Measurements from ENCODE around the gene SULT4A1. TPM values are rescaled to one million over a fixed set of nuclear protein-coding genes. Genes with fewer than 3 reads are reported as not detected.
A peak's percentile ranks its signal among the peaks of the same experiment; 100 is the strongest.

Gene SULT4A1
- total RNA-seq, 4 donors from 2014 or later: not detected

GRCh38 chr22:43818981-43819380 is 43.3 kb downstream of the SULT4A1 start:
- Histone ChIP-seq H3K27ac (no peak overlapping the region), H3K9me3 (no peaks in the 10 kb centered on the region), H3K27me3 (no peaks in the 10 kb centered on the region), H3K4me3 (replicated peaks in 1 of 3) (no peak overlapping the region), H3K4me1 (no peaks in the 10 kb centered on the region), H3K36me3 (no peaks in the 10 kb centered on the region)
- DNase-seq: no peak
- 89 to 91% methylated on average over 8 to 11 of the region's 11 CpGs for WGBS, 2 donors
- intact Hi-C loops (cut with DNase I): no loop called here
- TF ChIP-seq POLR2A (IDR thresholded peaks at IDR 0.05) (no peak), CTCF (IDR thresholded peaks at IDR 0.05) (no peak)

GRCh38 chr22:43817402-43817801 is 44.9 kb downstream of the SULT4A1 start:
- H3K27ac ChIP-seq: no peak overlapping the region
- intact Hi-C loops (cut with DNase I): no loop called here
- H3K36me3 ChIP-seq: no peaks in the 10 kb centered on the region
- no peaks in the 10 kb centered on the region for H3K9me3 ChIP-seq
- DNase-seq: no peak
- TF ChIP-seq POLR2A (IDR thresholded peaks at IDR 0.05): no peak
- TF ChIP-seq CTCF (IDR thresholded peaks at IDR 0.05): no peak
- H3K4me3 ChIP-seq (replicated peaks in 1 of 3): no peak overlapping the region
- peaks cover 7 to 8% of the 10 kb centered on the region in 2 donors for H3K4me1 ChIP-seq
- no peaks in the 10 kb centered on the region for H3K27me3 ChIP-seq
- WGBS, 2 donors: 92 to 95% methylated on average over 9 of the region's 9 CpGs

GRCh38 chr22:43814264-43814663 is 48.0 kb downstream of the SULT4A1 start:
- no peak overlapping the region for H3K4me3 ChIP-seq (replicated peaks in 1 of 3)
- no peaks in the 10 kb centered on the region for H3K27me3 ChIP-seq
- peaks cover 7 to 12% of the 10 kb centered on the region in 2 donors for H3K4me1 ChIP-seq
- no peaks in the 10 kb centered on the region for H3K9me3 ChIP-seq
- H3K27ac ChIP-seq: no peak overlapping the region
- no peaks in the 10 kb centered on the region for H3K36me3 ChIP-seq
- TF ChIP-seq CTCF (IDR thresholded peaks at IDR 0.05) (no peak), POLR2A (IDR thresholded peaks at IDR 0.05) (no peak)
- DNase-seq: no peak
- intact Hi-C loops (cut with DNase I): no loop called here
- 96 to 97% methylated on average over 5 of the region's 5 CpGs for WGBS, 2 donors

GRCh38 chr22:43812890-43813289 is 49.4 kb downstream of the SULT4A1 start:
- TF ChIP-seq CTCF (IDR thresholded peaks at IDR 0.05) (no peak), POLR2A (IDR thresholded peaks at IDR 0.05) (no peak)
- intact Hi-C loops (cut with DNase I): no loop called here
- Histone ChIP-seq H3K4me3 (replicated peaks in 1 of 3) (peak overlapping the region; percentile 59 to 97 (median 75)), H3K27ac (no peak overlapping the region), H3K36me3 (no peaks in the 10 kb centered on the region), H3K9me3 (no peaks in the 10 kb centered on the region), H3K4me1 (peaks cover 7 to 12% of the 10 kb centered on the region in 2 donors), H3K27me3 (no peaks in the 10 kb centered on the region)
- no peak for DNase-seq
- WGBS, 2 donors: 5 to 20% methylated on average over 6 of the region's 6 CpGs

- TF ChIP-seq CTCF (IDR thresholded peaks at IDR 0.05) (no peak), POLR2A (IDR thresholded peaks at IDR 0.05) (peak; percentile 36 to 60)
- 0 to 1% methylated on average over 2 to 30 of the region's 55 CpGs for WGBS, 2 donors
- intact Hi-C loops (cut with DNase I): no loop called here
Observed at GRCh38 chr22:43812149-43812842, 50.0 kb downstream of the SULT4A1 start, which contains the start of gene EFCAB6. Gene EFCAB6, minus strand, starts transcription at chr22:43812305. Its CDS starts 29,987 bp downstream, at chr22:43782318.

More at GRCh38 chr22:43812149-43812842, 50.0 kb downstream of the SULT4A1 start, which contains the start of gene EFCAB6:
- H3K4me3 ChIP-seq (replicated peaks in 1 of 3): peak within 1 kb of the TSS; percentile 59 to 97 (median 75)
- H3K4me1 ChIP-seq: peaks cover 7 to 12% of the 10 kb centered on the region in 2 donors
- H3K9me3 ChIP-seq: no peaks in the 10 kb centered on the region
- peak; percentile 94 to 95 for DNase-seq
- H3K27ac ChIP-seq: peak within 1 kb of the TSS in 2 of 3 donors; percentile 51 to 66
- H3K27me3 ChIP-seq: no peaks in the 10 kb centered on the region
- H3K36me3 ChIP-seq: no peaks in the 10 kb centered on the region

All from thyroid gland (tissue), 4 donors.